WTC11 (cell line): ENCODE data around the gene TERB2.
"Not testable (repeated sequence)": the region's sequence is repeated elsewhere in the genome, so short reads cannot be mapped to it uniquely, and the experiment has no call there.

Experiments used
- CTCF ChIP-seq: fragments of 200-600 bp; IDR thresholded peaks from 2 replicates; pipeline ENCODE4 v1.8.0; 2022; ENCODE audit warnings: antibody characterized with exemption
- ELF4 ChIP-seq: sonication (generic); formaldehyde crosslinking; IDR thresholded peaks from 2 replicates; pipeline ENCODE4 v1.8.1; 2022; ENCODE audit warnings: low read depth, mild to moderate bottlenecking, moderate library complexity, missing genetic modification reagents
- KAT7 ChIP-seq: sonication (generic); formaldehyde crosslinking; IDR thresholded peaks from 2 replicates; pipeline ENCODE4 v1.8.1; 2023; ENCODE audit warnings: missing genetic modification reagents, mild to moderate bottlenecking, borderline replicate concordance
- TF ChIP-seq, protein P1 (sequence below): sonication (generic); formaldehyde crosslinking; IDR thresholded peaks from 2 replicates; pipeline ENCODE4 v1.8.0; 2022; ENCODE audit warnings: mild to moderate bottlenecking, missing genetic modification reagents

DNA sequence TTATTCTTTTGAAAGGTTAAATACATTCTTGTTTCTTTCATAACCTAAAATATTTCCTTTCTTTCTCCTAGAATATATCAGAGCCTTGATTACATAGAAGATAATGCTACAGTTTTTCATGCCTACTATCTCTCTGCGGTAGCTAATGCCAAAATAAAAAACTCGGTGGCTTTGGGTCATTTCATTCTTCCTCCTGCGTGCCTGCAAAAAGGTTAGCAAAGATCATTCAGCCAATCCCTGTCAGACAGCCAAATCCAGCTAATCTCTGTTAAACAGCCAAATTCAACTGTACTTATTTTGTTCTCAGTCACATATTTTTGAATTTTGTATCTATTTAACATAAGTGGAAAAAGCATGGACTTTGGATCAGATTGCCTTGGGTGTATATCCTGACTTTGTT lies 1.8 kb downstream of the TERB2 start:
- TF ChIP-seq ELF4 (CRISPR knock-in tag); CTCF; KAT7 (CRISPR knock-in tag): not testable (repeated sequence)
- TF ChIP-seq, protein P1, sequence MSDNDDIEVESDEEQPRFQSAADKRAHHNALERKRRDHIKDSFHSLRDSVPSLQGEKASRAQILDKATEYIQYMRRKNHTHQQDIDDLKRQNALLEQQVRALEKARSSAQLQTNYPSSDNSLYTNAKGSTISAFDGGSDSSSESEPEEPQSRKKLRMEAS (CRISPR knock-in tag): not testable (repeated sequence)
